ENCODE results near the gene PDCD2L. TPM values are rescaled to one million over a fixed set of nuclear protein-coding genes. Genes with fewer than 3 reads are reported as not detected.

Gene PDCD2L
- total RNA-seq, 1 donor from 2014 or later, result 12.5 TPM

- H3K27ac Mint-ChIP-seq, result peak overlapping the region; percentile 37
- H3K36me3 Mint-ChIP-seq, result peaks cover 11% of the 10 kb centered on the region
- DNase-seq (ENCODE audit: low spot score in 2 of 2, unreplicated experiment in 2 of 2), result no peak
- TF ChIP-seq CTCF (IDR thresholded peaks at IDR 0.05; ENCODE audit: unreplicated experiment), result no peak
- no peak overlapping the region for H3K4me3 Mint-ChIP-seq
- H3K9me3 Mint-ChIP-seq, result no peaks in the 10 kb centered on the region
- no peaks in the 10 kb centered on the region for H3K27me3 Mint-ChIP-seq (ENCODE audit: low read depth)
- H3K4me1 Mint-ChIP-seq, result peaks cover 3% of the 10 kb centered on the region
These were observed 2.1 kb upstream of the PDCD2L start for GRCh38 chr19:34402074-34402600.

GRCh38 chr19:34403784-34404108 lies 453 bp upstream of the PDCD2L start:
- TF ChIP-seq CTCF (IDR thresholded peaks at IDR 0.05; ENCODE audit: unreplicated experiment), result no peak
- Mint-ChIP-seq H3K36me3 (peaks cover 12% of the 10 kb centered on the region), H3K9me3 (no peaks in the 10 kb centered on the region), H3K27me3 (ENCODE audit: low read depth) (no peaks in the 10 kb centered on the region), H3K4me1 (peaks cover 3% of the 10 kb centered on the region), H3K4me3 (peak overlapping the region; percentile 92), H3K27ac (peak overlapping the region; percentile 56)
- no peak for DNase-seq (ENCODE audit: low spot score in 2 of 2, unreplicated experiment in 2 of 2)

- Mint-ChIP-seq H3K27ac (no peak overlapping the region), H3K9me3 (no peaks in the 10 kb centered on the region), H3K4me1 (peaks cover 3% of the 10 kb centered on the region), H3K4me3 (peak overlapping the region; percentile 38), H3K27me3 (ENCODE audit: low read depth) (no peaks in the 10 kb centered on the region), H3K36me3 (peaks cover 14% of the 10 kb centered on the region)
- TF ChIP-seq CTCF (IDR thresholded peaks at IDR 0.05; ENCODE audit: unreplicated experiment), result no peak
- DNase-seq (ENCODE audit: low spot score in 2 of 2, unreplicated experiment in 2 of 2), result no peak
These were observed 1.9 kb downstream of the PDCD2L start for GRCh38 chr19:34405892-34406660.

GRCh38 chr19:34408411-34408810 lies 4.2 kb downstream of the PDCD2L start:
- no peak for DNase-seq (ENCODE audit: low spot score in 2 of 2, unreplicated experiment in 2 of 2)
- H3K4me1 Mint-ChIP-seq, result peaks cover 3% of the 10 kb centered on the region
- H3K27ac Mint-ChIP-seq, result no peak overlapping the region
- H3K4me3 Mint-ChIP-seq, result no peak overlapping the region
- no peaks in the 10 kb centered on the region for H3K9me3 Mint-ChIP-seq
- H3K36me3 Mint-ChIP-seq, result peaks cover 14% of the 10 kb centered on the region
- H3K27me3 Mint-ChIP-seq (ENCODE audit: low read depth), result no peaks in the 10 kb centered on the region
- no peak for TF ChIP-seq CTCF (IDR thresholded peaks at IDR 0.05; ENCODE audit: unreplicated experiment)

- Mint-ChIP-seq H3K27me3 (ENCODE audit: low read depth) (no peaks in the 10 kb centered on the region), H3K27ac (no peak overlapping the region), H3K4me3 (no peak overlapping the region), H3K36me3 (peaks cover 17% of the 10 kb centered on the region), H3K9me3 (no peaks in the 10 kb centered on the region), H3K4me1 (peaks cover 3% of the 10 kb centered on the region)
- DNase-seq (ENCODE audit: low spot score in 2 of 2, unreplicated experiment in 2 of 2), result no peak
- no peak for TF ChIP-seq CTCF (IDR thresholded peaks at IDR 0.05; ENCODE audit: unreplicated experiment)
These were observed 5.3 kb downstream of the PDCD2L start for GRCh38 chr19:34409189-34410164.
